K562 (cell line): Measurements from ENCODE around the gene FBLIM1. TPM values are rescaled to one million over a fixed set of nuclear protein-coding genes. Genes with fewer than 3 reads are reported as not detected.

ENCODE experiments used
- ATF7 ChIP-seq: fragments of 450-650 bp; IDR thresholded peaks from 2 replicates; pipeline ENCODE4 v1.7.1; 2014; ENCODE audit warnings: mild to moderate bottlenecking, moderate library complexity
- BCL6 ChIP-seq: fragments of 250-450 bp; sonication (Bioruptor Pico); IDR thresholded peaks from 2 replicates; pipeline ENCODE4 v1.4.0; 2020
- CHD1 ChIP-seq: fragments of 200-600 bp; sonication (generic); IDR thresholded peaks from one replicate; pipeline ENCODE4 v1.6.1; 2012; ENCODE audit warnings: mild to moderate bottlenecking, moderate library complexity, low read length, inconsistent platforms
- CSDE1 ChIP-seq, 2 experiments: fragments of 450-650 bp; IDR thresholded peaks; 2 replicates each; pipeline ENCODE4 v1.6.1; 2016; ENCODE audit warnings: mild to moderate bottlenecking in 1 of 2
- DPF2 ChIP-seq: fragments of 450-650 bp; IDR thresholded peaks from 2 replicates; pipeline ENCODE4 v1.6.1; 2016
- E2F1 ChIP-seq: sonication (generic); formaldehyde crosslinking; IDR thresholded peaks from 2 replicates; pipeline ENCODE4 v1.8.1; 2023; ENCODE audit warnings: mild to moderate bottlenecking, missing genetic modification reagents, moderate library complexity
- GTF2A2 ChIP-seq: IDR thresholded peaks from 2 replicates; pipeline ENCODE4 v1.6.1; 2016; ENCODE audit warnings: mild to moderate bottlenecking, missing genetic modification characterization, missing compliant biosample characterization
- HNRNPK ChIP-seq: fragments of 200-400 bp; formaldehyde crosslinking; IDR thresholded peaks from one replicate; pipeline ENCODE4 v1.6.1; 2018; ENCODE audit warnings: mild to moderate bottlenecking, low read depth, low read length; ENCODE audit not compliant: poor library complexity, severe bottlenecking
- KAT7 ChIP-seq: sonication (generic); formaldehyde crosslinking; IDR thresholded peaks from 2 replicates; pipeline ENCODE4 v1.8.0; 2022; ENCODE audit warnings: missing genetic modification reagents, mild to moderate bottlenecking, borderline replicate concordance
- L3MBTL2 ChIP-seq: fragments of 450-650 bp; IDR thresholded peaks from 2 replicates; pipeline ENCODE4 v1.6.1; 2016; ENCODE audit warnings: mild to moderate bottlenecking, moderate library complexity
- MEF2A ChIP-seq: IDR thresholded peaks from 2 replicates; pipeline ENCODE4 v1.6.1; 2011; ENCODE audit warnings: low read depth, mild to moderate bottlenecking, low read length, moderate library complexity; ENCODE audit not compliant: control insufficient read depth
- NEUROD1 ChIP-seq: fragments of 150-350 bp; IDR thresholded peaks from 2 replicates; pipeline ENCODE4 v1.6.1; 2014; ENCODE audit warnings: borderline replicate concordance, low read length, low read depth; ENCODE audit not compliant: partially characterized antibody
- NR2C2 ChIP-seq, 2 experiments: fragments of 200-800 bp in 1 of 2; sonication (Bioruptor generic) in 1 of 2; sonication (generic) in 1 of 2; formaldehyde crosslinking in 1 of 2; IDR thresholded peaks; 2 replicates each; pipeline versions ENCODE4 v1.6.1 to v1.8.0; 2016 to 2022; ENCODE audit warnings: mild to moderate bottlenecking in 1 of 2, missing compliant biosample characterization in 1 of 2, missing genetic modification characterization in 1 of 2, missing genetic modification reagents in 1 of 2
- RERE ChIP-seq: sonication (generic); formaldehyde crosslinking; IDR thresholded peaks from 2 replicates; pipeline ENCODE4 v1.8.0; 2023; ENCODE audit warnings: missing genetic modification reagents, mild to moderate bottlenecking, borderline replicate concordance
- SNIP1 ChIP-seq: fragments of 450-650 bp; IDR thresholded peaks from 2 replicates; pipeline ENCODE4 v1.7.1; 2017; ENCODE audit warnings: low read depth, mild to moderate bottlenecking
- ZBTB11 ChIP-seq, 3 experiments: fragments of 200-800 bp in 1 of 3; fragments of 250-450 bp in 1 of 3; fragments of 450-650 bp in 1 of 3; sonication (Bioruptor Pico) in 1 of 3; sonication (Bioruptor generic) in 1 of 3; formaldehyde crosslinking in 1 of 3; IDR thresholded peaks; 2 replicates each; pipeline versions ENCODE4 v1.6.1 to v1.8.0; 2016 to 2022; ENCODE audit warnings: mild to moderate bottlenecking in 2 of 3, missing genetic modification characterization in 2 of 3, missing compliant biosample characterization in 1 of 3, moderate library complexity in 1 of 3
- polyA plus RNA-seq, 8 experiments: library from polyadenylated mRNA; depleted of rRNA in 4 of 8; stranded (reverse) in 5 of 8; unstranded in 3 of 8; fragments of >200 nt; fragmentation: Nextera tagmentation in 2 of 8; fragmentation: Illumina TruSeq in 1 of 8; extraction: Ambion mirVana in 2 of 8; extraction: Trizol in 1 of 8; gene quantifications; 2 replicates each; pipeline versions ENCODE4 v1.2.1 to v1.2.3, GENCODE V29; 2011 to 2014; ENCODE audit warnings: inconsistent platforms in 1 of 8, missing spikeins in 1 of 8
- total RNA-seq, 7 experiments: library from RNA; depleted of rRNA in 6 of 7; stranded (reverse); fragments of >200 nt in 6 of 7; fragmentation: Illumina TruSeq in 2 of 7; extraction: Trizol in 2 of 7; gene quantifications; 2 replicates each; pipeline versions ENCODE4 v1.2.1 to v1.2.3, GENCODE V29; 2011 to 2021; ENCODE audit warnings: low replicate concordance in 1 of 7

The FBLIM1 gene
- total and polyA plus RNA-seq, 9 of the 15 experiments (the other 6 are each of a cell fraction or from before 2014, with no cell fraction given): 0.14 to 0.24 TPM; not detected in 7

DNA sequence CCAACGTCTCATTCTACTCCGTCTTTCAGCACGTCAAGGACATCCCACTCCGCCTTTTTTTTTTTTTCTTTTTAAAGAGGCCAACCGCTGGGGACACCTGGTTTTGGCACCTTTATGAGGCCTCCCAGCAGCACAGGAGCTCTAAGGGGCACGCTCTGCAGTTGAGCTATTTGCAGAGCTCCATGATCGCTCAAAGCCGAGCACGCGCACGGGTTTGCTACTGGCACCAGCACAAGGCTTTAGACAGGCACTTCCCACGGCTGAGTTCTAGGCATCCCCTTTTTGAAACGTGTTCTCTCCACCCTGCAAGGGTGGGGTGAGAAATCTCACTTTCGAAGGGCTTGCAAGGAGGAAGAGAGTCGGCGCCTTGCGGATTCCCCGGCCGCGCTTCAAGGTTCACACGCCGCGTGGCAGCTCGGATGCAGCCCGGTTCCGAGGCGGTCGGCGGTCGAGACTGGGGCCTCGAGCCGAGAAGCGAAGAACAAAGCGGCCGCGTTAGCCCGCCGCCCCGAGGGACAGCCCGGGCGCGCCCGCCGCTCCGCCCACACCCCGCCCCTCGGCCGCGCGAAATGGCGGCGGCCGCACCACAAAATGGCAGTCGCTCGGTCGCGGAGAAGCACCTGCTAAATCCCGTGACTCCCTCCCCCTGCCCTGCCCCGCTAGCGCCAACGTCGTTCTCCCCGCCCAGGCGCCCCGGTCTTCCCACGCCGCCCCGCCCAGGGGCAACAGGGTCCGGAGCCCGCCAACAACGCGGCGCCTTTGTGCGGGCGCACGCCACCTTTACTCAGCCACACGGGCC lies 76.0 kb downstream of the FBLIM1 start (continued):
- TF ChIP-seq RERE (CRISPR knock-in tag) (peak; percentile 77; the same call in 1 of the 2 replicates), NR2C2 (CRISPR knock-in tag; IDR thresholded peaks at IDR 0.05) (peak; percentile 53; the same call in 1 of the 2 replicates), NR2C2 (tag; IDR thresholded peaks at IDR 0.05) (no peak; the same call in none of the 2 replicates), ATF7 (peak; percentile 55; the same call in 1 of the 2 replicates), GTF2A2 (tag) (0 out of 2 replicates have a peak, but pooled peaks have one; percentile 62), NEUROD1 (peak; percentile 65), L3MBTL2 (peak; percentile 99), ZBTB11 (CRISPR knock-in tag; IDR thresholded peaks at IDR 0.05) (peak in 1 of 3 experiments; percentile 42; a peak in 1 of 6 replicates), E2F1 (peak; percentile 92), HNRNPK (peak; percentile 43), SNIP1 (peak; percentile 59), KAT7 (CRISPR knock-in tag) (peak; percentile 82; the same call in 1 of the 2 replicates), MEF2A (peak; percentile 7; the same call in 1 of the 2 replicates), CSDE1 (IDR thresholded peaks at IDR 0.05) (peak in 1 of 2 experiments; percentile 88; a peak in 2 of 4 replicates), DPF2 (peak; percentile 73), CHD1 (peak; percentile 79), BCL6 (CRISPR knock-in tag) (0 out of 2 replicates have a peak, but pooled peaks have one; percentile 3)
